CD4-positive, alpha-beta T cell treated with Interleukin-10 for 1 hour (primary cell): ENCODE results near the gene GP9.
"Not testable (repeated sequence)": the region's sequence is repeated elsewhere in the genome, so short reads cannot be mapped to it uniquely, and the experiment has no call there.

ENCODE experiments used
- DNase-seq: peaks from one replicate; pipeline ENCODE4 v3.0.0-alpha.2; 2020

The GP9 gene

DNA sequence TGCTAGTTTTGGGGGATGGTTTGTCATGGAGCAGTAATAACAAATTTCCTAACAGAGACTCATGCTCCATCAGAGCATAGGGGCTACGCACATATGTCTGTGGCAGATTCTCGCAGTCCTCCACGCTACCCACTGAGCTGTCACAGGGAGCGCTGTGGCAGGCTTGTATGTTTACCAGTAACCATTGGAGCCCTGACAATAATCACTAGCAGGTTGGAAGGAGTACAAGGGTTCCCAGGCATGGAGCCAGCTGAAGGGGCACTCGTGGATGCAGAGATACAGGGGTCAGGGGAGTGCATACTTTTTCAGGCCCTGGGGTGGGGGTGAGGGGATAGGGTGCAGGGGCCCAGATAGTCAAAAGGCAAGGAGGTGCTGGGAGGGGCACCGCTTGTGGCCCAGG lies 7.9 kb upstream of the GP9 start:
- DNase-seq = no peak

DNA sequence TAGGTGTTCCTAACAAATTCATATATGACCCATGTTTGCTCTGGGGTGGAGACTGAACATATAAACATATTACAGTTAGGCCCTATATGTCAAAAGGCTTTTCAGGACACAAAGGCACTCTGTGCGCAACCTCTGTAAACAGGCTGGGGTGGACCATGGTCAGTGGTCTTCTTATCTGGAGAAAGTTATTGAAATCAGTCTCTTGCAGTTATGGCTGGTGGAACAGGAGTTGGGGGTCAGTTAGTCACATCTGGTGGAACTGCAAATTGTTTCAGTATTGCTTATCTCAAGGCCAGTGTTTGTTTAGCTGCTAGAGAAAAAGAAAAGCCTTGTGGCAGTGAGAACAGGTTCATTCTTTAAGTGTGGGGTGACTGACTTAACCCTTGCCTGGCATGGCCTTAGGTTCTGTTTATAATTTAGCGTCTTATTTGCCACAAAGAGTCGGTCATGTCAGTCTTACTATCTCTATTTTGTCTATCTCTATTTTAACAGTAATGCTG lies 5.9 kb upstream of the GP9 start:
- no peak for DNase-seq

DNA sequence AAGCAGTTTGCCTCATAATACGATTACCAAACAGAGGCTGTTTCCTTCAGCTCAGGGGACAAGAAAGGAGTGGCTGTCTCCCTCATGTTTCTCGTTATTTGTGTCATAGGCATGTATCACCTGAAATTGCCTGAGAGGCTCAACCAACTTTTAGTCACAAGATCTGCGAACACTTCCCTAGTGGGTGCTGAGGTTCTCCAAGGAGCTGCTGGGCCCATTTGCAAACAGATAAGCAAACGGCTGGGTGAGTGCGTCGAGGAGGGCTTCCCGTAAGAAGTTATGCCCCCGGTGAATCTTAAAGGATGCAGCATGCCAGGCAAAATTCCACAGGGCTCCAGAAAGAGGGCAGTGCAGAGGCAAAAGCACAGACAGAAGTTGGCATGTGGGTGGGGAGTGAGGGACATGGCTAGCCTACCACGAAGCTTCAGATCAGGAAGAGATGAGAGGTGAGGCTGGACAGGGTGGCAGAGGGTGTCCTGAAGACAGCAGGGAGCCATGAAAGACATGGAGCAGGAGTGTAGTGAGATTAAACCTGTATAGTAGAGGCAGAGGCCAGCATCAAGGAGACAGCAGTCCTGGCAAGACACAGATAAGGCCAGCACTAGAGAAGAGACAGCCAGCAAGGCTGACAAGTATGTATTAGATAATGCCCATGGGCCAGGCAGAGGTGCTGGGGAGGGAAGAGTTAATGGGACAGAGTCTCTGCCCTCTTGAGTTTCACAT lies 4.0 kb upstream of the GP9 start:
- no peak for DNase-seq

DNA sequence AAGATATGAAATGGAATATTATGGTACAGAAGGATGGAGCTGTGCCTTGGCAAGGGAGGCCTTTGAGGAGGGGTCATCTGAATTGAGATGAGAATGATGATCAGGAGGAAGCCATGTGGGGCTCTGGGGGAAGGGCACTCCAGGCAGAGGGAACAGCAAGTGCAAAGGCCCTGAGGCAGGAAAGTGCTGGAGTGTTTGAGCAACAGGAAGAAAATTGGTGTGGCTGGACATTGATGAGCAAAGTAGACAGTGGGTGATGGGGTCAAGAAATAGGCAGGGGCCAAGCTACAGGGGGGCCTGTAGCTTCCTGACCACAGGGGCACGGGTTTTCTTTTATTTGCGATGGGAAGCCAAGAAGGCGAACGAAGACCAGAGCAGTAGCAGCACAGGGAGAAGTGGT lies 3.3 kb upstream of the GP9 start:
- DNase-seq = no peak

DNA sequence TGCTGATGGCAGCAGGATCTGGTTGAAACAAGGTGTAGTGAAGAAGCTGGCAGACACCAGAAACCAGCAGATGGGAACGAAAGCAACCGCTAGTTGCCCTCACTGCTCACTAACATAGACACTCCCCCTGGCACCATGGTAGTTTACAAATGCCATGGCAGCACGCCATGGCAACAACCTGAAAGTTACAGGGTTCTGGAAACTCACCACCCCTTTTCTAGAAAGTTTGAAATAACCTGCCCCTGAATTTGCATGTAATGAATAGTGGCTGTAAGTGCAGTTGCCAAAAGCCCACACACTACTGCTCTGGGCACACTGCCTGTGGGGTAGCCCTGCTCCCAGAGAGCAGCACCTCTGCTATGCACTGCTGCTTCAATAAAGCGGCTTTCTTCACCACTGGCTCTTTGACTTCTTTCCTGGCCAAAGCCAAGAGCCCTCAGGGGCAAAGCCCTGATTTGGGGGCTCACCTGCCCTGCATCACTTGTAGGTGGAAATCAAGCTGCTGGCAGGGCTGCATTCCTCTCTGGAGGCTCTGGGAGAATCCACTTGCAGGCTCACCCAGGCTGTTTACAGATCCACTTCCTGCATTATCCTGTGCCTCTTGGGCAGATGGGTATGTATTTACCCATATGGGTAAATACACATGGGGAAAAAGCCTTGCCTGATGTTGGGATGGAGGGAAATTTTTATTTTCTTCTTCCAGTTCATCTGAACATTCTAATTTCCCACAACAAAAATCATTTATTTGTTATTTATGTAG lies 2.0 kb upstream of the GP9 start:
- DNase-seq = peak; percentile 30

DNA sequence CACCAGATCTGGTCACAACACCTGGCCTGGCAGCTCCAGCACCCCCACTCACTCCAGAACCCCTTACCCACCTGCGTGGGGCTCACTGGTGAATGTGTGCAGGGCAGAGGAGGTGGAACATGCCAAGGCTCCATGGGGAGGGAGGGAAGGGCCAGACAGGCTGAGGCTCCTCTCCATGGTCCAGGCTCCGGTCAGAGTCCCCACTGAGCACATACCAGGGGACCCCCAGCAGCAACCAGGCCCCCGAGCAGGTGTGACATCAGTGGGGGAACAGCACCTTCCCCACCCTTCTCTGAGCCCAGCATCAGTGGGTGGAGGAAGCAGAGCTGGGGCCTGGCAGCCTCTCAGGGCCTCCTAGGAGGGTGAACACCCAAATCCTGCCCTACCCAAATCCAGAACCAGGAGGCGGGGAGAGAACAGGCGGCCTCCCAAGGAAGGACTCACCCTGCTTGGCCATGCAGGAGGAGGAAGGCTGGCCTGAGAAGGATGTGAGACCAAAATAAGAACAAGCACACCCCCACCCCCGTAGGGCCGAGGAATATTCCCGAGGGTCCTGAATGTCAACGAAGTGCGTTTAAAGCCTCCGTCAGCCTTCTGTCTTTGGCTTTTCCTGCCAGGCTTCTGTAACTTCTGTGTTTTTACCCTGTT lies 1.1 kb upstream of the GP9 start:
- no peak for DNase-seq

DNA sequence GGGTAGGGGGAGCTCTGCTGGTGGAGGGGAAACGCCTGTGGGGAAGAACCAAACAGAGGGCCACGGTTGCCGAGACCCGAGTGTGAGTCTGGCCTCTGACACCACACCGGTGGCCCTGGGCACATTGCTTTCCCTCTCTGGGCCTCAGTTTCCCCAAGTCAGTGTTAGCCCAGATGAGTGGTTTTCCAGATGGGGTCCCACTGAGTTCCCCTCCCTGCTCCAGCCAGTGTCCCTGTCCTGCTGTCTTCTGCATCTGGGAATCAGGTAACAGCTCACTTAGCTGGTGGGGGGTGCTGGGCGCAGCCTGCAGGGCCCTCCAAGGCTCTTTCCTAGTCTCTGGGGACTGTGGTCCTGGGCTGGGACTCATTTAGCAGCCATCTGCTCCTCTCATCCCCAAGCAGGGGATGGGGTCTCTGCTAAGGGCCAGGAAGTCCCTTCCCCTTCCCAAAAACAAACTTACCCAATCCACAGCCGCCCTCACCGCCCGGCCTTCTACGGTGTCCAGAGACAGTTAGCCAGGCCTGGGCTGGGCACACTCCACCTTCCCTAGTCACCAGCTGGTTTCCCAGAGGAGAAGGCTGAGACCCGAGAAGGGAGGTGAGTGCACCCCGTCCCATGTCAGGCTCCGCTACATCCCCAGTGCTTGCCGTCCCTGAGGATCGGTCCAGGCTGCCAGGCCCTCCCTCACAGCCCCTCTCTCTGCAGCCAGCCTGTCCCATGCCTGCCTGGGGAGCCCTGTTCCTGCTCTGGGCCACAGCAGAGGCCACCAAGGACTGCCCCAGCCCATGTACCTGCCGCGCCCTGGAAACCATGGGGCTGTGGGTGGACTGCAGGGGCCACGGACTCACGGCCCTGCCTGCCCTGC lies 676 bp downstream of the GP9 start:
- no peak for DNase-seq

DNA sequence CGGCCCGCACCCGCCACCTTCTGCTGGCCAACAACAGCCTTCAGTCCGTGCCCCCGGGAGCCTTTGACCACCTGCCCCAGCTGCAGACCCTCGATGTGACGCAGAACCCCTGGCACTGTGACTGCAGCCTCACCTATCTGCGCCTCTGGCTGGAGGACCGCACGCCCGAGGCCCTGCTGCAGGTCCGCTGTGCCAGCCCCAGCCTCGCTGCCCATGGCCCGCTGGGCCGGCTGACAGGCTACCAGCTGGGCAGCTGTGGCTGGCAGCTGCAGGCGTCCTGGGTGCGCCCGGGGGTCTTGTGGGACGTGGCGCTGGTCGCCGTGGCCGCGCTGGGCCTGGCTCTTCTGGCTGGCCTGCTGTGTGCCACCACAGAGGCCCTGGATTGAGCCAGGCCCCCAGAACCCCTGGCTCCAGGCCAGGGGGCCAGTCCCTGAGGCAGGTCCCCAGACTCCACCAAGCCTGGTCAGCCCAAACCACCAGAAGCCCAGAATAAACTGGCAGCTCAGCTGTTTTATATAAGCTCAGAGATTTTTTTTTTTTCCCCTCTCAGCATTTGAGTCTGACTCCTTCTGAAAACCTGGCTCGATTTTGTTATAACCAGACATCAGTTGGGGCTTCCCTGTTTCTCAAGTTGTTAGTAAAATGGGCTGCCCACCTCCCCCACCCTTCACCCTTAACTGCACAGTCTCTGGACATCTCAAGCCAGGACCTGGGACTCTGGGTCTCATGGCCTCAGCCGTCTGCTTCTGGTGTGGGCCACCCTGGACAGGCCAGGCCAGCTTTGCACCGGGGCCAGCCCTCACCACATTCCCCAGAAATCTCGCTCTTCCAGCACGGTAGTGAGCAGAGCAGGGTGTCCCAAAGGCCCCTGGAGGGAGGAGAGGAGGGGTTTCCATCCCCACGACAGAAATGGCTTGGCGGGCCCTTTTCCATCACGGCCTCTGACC lies 1.6 kb downstream of the GP9 start:
- DNase-seq = no peak

DNA sequence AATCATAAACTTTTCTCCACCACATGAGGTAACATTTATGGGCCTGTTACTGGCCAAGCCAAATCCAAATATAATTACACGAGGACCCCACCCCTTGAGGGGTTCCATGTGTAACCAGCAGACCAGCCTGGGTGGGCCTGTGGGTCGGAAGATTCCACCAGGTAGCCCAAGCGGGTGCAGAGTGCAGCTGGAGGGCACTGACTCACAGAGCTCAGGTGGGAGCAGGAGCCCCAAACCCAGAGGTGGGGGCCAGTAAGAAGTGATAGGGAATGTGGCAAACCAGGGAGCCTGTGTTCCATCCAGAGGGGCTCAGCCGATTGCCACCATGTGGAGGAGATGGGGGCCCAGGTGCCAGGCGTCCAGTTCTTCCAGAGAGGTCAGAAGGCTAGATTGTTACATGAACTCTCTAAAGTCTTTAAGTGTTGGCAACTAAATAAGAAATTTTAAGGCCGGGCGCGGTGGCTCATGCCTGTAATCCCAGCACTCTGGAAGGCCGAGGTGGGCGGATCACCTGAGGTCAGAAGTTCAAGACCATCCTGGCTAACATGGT lies 2.6 kb downstream of the GP9 start:
- no peak for DNase-seq

DNA sequence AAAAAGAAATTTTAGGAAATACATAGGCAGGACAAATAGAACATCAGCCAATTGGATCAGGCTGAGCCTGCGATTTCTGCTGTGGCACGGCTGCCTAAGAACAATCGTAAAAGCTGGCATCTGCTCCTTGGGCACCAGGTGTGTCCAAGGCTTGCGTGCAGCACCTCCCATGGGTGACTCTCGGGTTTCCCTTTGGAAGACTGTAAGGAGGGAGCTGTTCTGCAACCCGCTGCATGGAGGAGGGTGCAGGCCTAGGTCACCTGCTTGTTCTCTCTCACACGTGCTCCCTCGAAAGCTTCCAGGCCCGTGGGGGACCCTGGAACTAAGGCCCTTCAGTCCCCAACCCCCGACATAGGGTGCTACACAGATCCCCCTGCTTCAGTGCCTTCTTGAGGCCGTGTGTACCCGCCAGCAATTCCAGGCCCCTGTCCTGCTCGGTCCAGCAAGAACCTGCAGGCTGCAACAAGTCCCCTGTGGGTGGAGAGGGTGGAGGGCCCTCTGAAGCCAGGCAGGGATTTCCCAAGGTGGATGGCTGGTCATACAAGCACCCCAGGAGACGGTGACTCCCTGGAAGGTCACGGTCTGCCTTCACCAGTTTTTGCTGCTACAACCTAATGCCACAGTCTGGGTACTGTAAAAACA lies 3.4 kb downstream of the GP9 start:
- DNase-seq = no peak

DNA sequence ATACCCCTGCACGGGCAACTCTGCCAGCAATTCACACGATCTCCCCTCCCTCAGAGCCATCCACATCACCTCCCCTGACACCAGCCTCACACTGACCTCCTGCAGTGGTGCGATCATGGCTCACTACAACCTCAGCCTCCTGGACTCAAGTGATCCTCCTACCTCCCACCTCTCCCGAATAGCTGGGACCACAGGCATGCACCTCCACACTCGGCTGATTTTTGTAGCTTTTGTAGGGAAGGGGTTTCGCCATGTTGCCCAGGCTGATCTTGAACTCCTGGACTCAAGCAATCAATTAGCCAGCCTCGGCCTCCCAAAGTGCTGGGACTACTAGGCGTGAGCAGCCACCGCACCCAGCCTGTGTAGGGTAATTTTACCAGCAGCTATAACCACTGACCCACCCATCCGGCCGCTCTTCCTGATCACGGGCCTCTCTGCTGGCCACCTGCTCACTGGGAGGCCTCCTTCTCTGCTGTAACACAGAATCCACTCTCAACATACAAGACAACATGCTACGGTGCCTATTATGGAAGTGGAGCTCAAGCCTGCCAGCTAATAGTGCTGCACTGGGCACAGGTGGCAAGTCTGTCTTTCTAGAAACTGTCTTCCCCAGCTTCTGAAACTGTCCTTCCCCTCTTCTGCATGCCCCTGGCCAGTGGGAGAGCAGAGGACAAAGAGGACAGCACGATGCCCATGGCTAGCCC lies 4.6 kb downstream of the GP9 start:
- no peak for DNase-seq

DNA sequence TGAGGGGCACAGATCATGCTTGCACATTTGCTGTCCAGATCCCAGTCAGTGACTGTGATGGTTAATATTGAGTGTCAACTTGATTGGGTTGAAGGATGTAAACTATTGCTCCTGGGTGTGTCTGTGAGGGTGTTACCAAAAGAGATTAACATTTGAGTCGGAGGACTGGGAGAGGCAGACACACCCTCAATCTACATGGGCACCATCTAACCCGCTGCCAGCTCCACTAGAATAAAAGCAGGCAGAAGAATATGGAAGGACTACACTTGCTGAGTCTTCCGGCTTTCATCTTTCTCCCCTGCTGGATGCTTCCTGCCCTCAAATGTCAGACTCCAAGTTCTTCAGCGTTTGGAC lies 5.1 kb downstream of the GP9 start:
- no peak for DNase-seq

DNA sequence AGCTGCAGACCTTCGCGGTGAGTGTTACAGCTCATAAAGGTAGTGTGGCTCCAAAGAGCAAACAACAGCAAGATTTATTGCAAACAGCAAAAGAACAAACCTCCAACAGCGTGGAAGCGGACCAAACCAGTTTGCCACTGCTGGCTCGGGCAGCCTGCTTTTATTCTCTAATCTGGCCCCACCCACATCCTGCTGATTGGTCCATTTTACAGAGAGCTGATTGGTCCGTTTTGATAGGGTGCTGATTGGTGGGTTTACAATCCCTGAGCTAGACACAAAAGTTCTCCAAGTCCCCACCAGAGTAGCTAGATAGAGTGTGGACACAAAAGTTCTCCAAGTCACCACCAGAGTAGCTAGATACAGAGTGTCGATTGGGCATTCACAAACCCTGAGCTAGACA lies 7.1 kb downstream of the GP9 start:
- DNase-seq = peak; percentile 32

DNA sequence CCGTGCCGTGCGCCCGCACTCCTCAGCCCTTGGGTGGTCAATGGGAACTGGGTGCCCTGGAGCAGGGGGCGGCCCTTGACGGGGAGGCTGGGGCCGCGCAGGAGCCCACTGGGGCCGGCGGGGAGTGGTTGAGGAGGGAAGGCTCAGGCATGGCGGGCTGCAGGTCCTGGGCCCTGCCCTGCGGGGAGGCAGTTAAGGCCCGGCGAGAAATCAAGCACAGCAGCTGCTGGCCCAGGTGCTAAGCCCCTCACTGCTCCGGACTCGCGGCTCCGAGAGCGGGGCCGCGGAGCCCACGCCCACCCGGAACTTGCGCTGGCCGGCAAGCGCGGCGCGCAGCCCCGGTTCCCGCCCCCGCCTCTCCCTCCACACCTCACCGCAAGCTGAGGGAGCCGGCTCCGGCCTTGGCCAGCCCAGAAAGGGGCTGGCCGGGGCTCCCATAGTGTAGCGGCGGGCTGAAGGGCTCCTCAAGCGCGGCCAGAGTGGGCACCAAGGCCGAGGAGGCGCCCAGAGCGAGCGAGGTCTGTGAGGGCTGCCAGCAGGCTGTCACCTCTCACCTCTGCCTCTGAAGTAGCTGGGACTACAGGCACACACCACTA lies 7.8 kb downstream of the GP9 start:
- DNase-seq = no peak

DNA sequence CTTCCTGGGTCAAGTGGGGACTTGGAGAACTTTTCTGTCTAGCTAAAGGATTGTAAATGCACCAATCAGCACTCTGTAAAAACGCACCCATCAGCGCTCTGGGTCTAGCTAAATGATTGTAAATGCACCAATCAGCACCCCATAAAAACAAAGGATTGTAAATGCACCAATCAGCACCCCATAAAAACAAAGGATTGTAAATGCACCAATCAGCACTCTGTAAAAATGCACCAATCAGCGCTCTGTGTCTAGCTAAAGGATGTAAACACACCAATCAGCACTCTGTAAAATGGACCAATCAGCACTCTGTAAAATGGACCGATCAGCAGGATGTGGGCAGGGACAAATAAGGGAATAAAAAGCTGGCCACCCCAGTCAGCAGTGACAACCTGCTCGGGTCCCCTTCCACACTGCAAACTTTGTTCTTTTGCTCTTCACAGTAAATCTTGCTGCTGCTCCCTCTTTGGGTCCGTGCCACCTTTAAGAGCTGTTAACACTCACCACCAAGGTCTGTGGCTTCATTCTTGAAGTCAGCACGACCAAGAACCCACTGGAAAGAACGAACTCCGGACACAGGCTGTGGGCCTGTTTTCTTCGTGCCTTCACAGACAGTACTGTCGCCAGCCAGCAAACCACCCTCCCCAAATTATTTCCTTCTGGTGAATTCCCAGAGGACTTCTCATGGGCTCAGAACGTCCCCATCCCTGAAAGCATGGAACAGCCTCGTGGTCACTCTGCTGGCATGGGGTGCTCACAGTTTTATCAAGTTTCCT lies 8.9 kb downstream of the GP9 start:
- not testable (repeated sequence) for DNase-seq

DNA sequence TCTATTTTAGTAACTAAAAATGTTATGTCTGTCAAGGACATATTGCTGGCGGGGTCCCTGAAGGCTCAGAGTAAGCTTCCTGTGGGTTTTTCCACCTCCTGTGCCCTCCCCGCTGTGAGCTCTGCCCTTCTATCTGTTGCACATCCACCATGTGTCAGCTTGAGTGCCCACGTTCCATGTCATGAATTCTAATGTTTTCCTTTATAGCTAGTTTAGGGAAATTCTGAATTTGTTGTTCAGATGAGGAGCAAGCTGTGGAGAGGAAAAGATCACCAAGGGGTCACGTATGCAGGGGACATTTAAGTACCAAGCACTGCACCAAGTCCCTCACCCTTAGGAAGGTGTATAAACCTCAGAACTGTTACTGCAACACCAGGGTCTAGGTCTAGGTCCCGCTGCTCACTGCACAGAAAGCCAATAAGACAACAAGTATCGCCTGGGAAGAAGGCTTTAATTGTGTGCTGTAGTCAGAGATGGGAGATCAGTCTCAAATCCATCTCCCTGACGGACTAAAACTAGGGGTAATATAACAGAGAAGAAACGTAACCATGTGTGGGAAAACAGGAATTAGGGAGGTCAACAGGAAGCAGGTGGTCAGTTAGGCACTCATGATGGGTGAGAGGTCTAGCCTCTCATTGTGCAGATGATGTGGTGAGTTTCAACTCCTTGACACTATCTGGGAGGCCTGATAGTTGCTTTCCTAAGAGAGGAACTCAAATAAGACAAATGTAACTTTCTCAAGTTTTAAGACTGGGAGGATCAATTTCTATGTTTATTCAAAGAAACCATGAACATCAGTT lies 9.7 kb downstream of the GP9 start:
- DNase-seq = no peak

DNA sequence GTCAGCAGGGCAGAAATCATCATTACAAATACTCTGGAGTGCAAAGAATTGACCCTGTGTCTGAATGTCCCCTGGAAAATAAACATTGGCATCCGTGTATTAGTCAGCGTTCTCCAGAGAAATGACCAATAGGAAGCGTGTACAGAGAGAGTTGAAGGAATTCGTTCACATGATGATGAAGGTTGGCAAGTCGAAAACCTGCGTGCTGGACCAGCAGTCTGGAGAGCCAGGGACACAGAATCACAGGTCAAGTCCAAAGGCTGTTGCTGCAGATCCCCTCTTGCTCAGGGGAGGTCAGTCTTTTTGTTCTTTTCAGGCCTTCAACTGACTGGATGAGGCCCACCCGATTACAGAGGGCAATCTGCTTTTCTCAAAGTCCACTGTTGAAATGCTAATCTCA lies 16.6 kb downstream of the GP9 start:
- DNase-seq = no peak

DNA sequence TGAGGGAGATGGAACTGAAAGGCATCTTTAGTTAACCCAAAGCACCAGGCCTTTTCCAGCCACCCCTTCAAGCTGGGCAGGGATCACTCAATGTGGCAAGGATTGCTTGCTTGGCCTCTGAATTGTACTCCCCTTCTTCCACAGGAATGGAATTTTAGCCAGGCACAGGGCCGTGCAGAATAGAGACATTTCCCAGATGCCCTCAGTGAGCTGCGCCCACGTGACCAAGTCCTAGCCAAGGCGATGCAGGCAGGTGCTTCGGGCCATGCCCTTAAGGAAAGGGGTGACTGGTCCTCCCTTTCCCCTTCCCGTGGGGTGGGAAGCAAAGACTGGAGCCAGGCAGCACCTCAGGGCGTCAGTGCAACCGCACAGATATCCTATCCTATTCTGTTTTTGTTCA lies 17.9 kb downstream of the GP9 start:
- DNase-seq = no peak
